HepG2 (cell line): ENCODE measurements around the gene EPS8L1. TPM values are rescaled to one million over a fixed set of nuclear protein-coding genes. Genes with fewer than 3 reads are reported as not detected.

Experiments
- CAMTA2 ChIP-seq: sonication (generic); formaldehyde crosslinking; IDR thresholded peaks from 2 replicates; pipeline ENCODE4 v1.4.0; 2020; ENCODE audit warnings: mild to moderate bottlenecking, missing genetic modification reagents, borderline replicate concordance
- CBX5 ChIP-seq: sonication (generic); formaldehyde crosslinking; IDR thresholded peaks from 2 replicates; pipeline ENCODE4 v1.4.0; 2020; ENCODE audit warnings: missing genetic modification reagents, borderline replicate concordance
- HOXA9 ChIP-seq: sonication (generic); formaldehyde crosslinking; IDR thresholded peaks from 2 replicates; pipeline ENCODE4 v1.8.1; 2022; ENCODE audit warnings: missing genetic modification reagents, mild to moderate bottlenecking, moderate library complexity, borderline replicate concordance
- MTA1 ChIP-seq: sonication (generic); formaldehyde crosslinking; IDR thresholded peaks from 2 replicates; pipeline ENCODE4 v1.4.0; 2020; ENCODE audit warnings: missing genetic modification reagents, mild to moderate bottlenecking, borderline replicate concordance
- MXD4 ChIP-seq: IDR thresholded peaks from 2 replicates; pipeline ENCODE4 v1.6.1; 2016; ENCODE audit warnings: mild to moderate bottlenecking, missing biosample characterization, missing genetic modification reagents
- POLR2G ChIP-seq: fragments of 200-400 bp; formaldehyde crosslinking; IDR thresholded peaks from 2 replicates; pipeline ENCODE4 v1.6.1; 2018; ENCODE audit warnings: mild to moderate bottlenecking, low read depth, low read length, moderate library complexity
- SNAI1 ChIP-seq: sonication (generic); formaldehyde crosslinking; IDR thresholded peaks from 2 replicates; pipeline ENCODE4 v1.5.0; 2020; ENCODE audit warnings: mild to moderate bottlenecking, missing genetic modification reagents, borderline replicate concordance
- TEAD3 ChIP-seq: optimal IDR thresholded peaks from 2 replicates; pipeline ENCODE3; 2016; ENCODE audit warnings: borderline replicate concordance
- ZNF256 ChIP-seq: sonication (generic); formaldehyde crosslinking; conservative IDR thresholded peaks from 2 replicates; pipeline ENCODE4 v1.4.0; 2020; ENCODE audit warnings: missing genetic modification reagents
- ZNF549 ChIP-seq: sonication (generic); formaldehyde crosslinking; IDR thresholded peaks from 2 replicates; pipeline ENCODE4 v1.5.0; 2020; ENCODE audit warnings: missing genetic modification reagents
- ZSCAN21 ChIP-seq: sonication (generic); formaldehyde crosslinking; IDR thresholded peaks from 2 replicates; pipeline ENCODE4 v1.8.0; 2022; ENCODE audit warnings: mild to moderate bottlenecking, missing genetic modification reagents, moderate library complexity, borderline replicate concordance
- polyA plus RNA-seq, 8 experiments: library from polyadenylated mRNA; depleted of rRNA in 3 of 8; stranded (reverse) in 7 of 8; unstranded in 1 of 8; fragments of >200 nt; fragmentation: Illumina TruSeq in 4 of 8; extraction: Trizol in 4 of 8; gene quantifications; 2 replicates each; pipeline versions ENCODE4 v1.2.1 to v1.2.3, GENCODE V29; 2011 to 2016; ENCODE audit warnings: low read depth in 4 of 8, missing spikeins in 1 of 8, mixed read lengths in 1 of 8; ENCODE audit not compliant: insufficient read depth in 1 of 8
- total RNA-seq, 5 experiments: library from RNA; depleted of rRNA; stranded (reverse); fragments of >200 nt; fragmentation: Illumina TruSeq; extraction: Trizol; gene quantifications; 2 replicates each; pipeline ENCODE4 v1.2.3, GENCODE V29; 2016; ENCODE audit warnings: low read depth in 1 of 5
- TF ChIP-seq, protein P1 (sequence below): sonication (generic); formaldehyde crosslinking; IDR thresholded peaks from 2 replicates; pipeline ENCODE4 v1.5.0; 2020; ENCODE audit warnings: mild to moderate bottlenecking, missing genetic modification reagents
- TF ChIP-seq, protein P2 (sequence below): sonication (generic); formaldehyde crosslinking; IDR thresholded peaks from 2 replicates; pipeline ENCODE4 v1.4.0; 2020; ENCODE audit warnings: missing genetic modification reagents, borderline replicate concordance
- TF ChIP-seq, protein P3 (sequence below): sonication (generic); formaldehyde crosslinking; IDR thresholded peaks from 2 replicates; pipeline ENCODE4 v1.8.0; 2022; ENCODE audit warnings: mild to moderate bottlenecking, missing genetic modification reagents; ENCODE audit not compliant: insufficient replicate concordance
- TF ChIP-seq, protein P4 (sequence below): IDR thresholded peaks from 2 replicates; pipeline ENCODE4 v1.6.1; 2016; ENCODE audit warnings: missing compliant biosample characterization, missing genetic modification reagents, borderline replicate concordance
- TF ChIP-seq, protein P5 (sequence below): sonication (generic); formaldehyde crosslinking; IDR thresholded peaks from 2 replicates; pipeline ENCODE4 v1.8.1; 2023; ENCODE audit warnings: mild to moderate bottlenecking, missing genetic modification reagents, borderline replicate concordance
- TF ChIP-seq, protein P6 (sequence below), 2 experiments: fragments of 450-650 bp in 1 of 2; sonication (generic) in 1 of 2; formaldehyde crosslinking; IDR thresholded peaks; 2 replicates each; pipeline versions ENCODE4 v1.5.0 to v1.8.0; 2020 to 2022; ENCODE audit warnings: mild to moderate bottlenecking in 1 of 2, missing genetic modification reagents in 1 of 2

Gene EPS8L1
- total and polyA plus RNA-seq, 2 of the 13 experiments (the other 11 are each of a cell fraction or from before 2014, with no cell fraction given): 3.0 to 6.3 TPM

DNA sequence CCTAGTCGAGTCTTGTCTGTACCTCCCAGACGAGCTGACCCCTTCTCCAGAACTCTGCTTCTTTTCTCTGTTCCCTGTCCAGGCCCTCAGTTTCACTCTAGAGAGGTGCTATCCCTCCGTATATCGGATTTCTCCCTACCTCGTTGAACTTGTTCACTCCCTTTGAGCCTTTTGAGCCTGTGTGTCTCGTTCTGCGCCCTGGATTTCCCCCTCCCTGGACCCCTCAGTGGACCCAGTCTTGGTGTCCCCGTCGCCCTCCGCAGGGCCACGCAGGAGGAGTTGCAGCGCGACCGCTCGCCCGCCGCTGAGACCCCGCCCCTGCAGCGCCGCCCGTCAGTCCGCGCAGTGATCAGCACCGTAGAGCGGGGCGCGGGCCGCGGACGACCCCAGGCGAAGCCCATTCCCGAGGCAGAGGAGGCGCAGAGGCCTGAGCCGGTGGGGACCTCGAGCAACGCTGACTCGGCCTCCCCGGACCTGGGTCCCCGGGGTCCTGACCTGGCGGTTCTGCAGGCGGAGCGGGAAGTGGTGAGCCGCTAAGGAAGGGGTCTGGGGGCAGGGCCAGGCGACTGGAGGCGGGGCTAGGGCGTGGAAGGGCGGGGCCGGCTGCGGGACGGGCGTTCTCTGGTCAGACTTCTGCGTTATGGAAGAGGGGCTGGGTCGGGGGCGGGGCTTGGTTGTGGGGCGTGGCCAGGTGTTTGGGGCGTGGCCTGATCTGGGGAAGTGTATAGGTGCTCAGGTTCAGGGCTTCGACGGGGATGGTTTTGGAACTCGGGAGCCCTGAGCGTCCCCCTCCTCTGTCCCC, 5.5 kb downstream of the EPS8L1 start (continued):
- TF ChIP-seq, protein P1, sequence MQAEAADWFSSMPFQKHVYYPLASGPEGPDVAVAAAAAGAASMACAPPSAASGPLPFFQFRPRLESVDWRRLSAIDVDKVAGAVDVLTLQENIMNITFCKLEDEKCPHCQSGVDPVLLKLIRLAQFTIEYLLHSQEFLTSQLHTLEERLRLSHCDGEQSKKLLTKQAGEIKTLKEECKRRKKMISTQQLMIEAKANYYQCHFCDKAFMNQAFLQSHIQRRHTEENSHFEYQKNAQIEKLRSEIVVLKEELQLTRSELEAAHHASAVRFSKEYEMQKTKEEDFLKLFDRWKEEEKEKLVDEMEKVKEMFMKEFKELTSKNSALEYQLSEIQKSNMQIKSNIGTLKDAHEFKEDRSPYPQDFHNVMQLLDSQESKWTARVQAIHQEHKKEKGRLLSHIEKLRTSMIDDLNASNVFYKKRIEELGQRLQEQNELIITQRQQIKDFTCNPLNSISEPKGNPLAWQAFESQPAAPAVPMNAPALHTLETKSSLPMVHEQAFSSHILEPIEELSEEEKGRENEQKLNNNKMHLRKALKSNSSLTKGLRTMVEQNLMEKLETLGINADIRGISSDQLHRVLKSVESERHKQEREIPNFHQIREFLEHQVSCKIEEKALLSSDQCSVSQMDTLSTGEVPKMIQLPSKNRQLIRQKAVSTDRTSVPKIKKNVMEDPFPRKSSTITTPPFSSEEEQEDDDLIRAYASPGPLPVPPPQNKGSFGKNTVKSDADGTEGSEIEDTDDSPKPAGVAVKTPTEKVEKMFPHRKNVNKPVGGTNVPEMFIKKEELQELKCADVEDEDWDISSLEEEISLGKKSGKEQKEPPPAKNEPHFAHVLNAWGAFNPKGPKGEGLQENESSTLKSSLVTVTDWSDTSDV (CRISPR knock-in tag): no peak
- TF ChIP-seq ZNF549 (no peak), CAMTA2 (no peak), SNAI1 (no peak), ZSCAN21 (CRISPR knock-in tag) (peak; percentile 36; the same call in 1 of the 2 replicates), MXD4 (CRISPR knock-in tag) (no peak), ZNF256 (no peak), CBX5 (no peak), TEAD3 (no peak), POLR2G (no peak), MTA1 (CRISPR knock-in tag) (no peak; the same call in 1 of the 2 replicates), HOXA9 (CRISPR knock-in tag) (no peak)
- TF ChIP-seq, protein P2, sequence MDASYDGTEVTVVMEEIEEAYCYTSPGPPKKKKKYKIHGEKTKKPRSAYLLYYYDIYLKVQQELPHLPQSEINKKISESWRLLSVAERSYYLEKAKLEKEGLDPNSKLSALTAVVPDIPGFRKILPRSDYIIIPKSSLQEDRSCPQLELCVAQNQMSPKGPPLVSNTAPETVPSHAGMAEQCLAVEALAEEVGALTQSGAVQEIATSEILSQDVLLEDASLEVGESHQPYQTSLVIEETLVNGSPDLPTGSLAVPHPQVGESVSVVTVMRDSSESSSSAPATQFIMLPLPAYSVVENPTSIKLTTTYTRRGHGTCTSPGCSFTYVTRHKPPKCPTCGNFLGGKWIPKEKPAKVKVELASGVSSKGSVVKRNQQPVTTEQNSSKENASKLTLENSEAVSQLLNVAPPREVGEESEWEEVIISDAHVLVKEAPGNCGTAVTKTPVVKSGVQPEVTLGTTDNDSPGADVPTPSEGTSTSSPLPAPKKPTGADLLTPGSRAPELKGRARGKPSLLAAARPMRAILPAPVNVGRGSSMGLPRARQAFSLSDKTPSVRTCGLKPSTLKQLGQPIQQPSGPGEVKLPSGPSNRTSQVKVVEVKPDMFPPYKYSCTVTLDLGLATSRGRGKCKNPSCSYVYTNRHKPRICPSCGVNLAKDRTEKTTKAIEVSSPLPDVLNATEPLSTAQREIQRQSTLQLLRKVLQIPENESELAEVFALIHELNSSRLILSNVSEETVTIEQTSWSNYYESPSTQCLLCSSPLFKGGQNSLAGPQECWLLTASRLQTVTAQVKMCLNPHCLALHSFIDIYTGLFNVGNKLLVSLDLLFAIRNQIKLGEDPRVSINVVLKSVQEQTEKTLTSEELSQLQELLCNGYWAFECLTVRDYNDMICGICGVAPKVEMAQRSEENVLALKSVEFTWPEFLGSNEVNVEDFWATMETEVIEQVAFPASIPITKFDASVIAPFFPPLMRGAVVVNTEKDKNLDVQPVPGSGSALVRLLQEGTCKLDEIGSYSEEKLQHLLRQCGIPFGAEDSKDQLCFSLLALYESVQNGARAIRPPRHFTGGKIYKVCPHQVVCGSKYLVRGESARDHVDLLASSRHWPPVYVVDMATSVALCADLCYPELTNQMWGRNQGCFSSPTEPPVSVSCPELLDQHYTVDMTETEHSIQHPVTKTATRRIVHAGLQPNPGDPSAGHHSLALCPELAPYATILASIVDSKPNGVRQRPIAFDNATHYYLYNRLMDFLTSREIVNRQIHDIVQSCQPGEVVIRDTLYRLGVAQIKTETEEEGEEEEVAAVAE (CRISPR knock-in tag): no peak
- TF ChIP-seq, protein P3, sequence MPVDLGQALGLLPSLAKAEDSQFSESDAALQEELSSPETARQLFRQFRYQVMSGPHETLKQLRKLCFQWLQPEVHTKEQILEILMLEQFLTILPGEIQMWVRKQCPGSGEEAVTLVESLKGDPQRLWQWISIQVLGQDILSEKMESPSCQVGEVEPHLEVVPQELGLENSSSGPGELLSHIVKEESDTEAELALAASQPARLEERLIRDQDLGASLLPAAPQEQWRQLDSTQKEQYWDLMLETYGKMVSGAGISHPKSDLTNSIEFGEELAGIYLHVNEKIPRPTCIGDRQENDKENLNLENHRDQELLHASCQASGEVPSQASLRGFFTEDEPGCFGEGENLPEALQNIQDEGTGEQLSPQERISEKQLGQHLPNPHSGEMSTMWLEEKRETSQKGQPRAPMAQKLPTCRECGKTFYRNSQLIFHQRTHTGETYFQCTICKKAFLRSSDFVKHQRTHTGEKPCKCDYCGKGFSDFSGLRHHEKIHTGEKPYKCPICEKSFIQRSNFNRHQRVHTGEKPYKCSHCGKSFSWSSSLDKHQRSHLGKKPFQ (CRISPR knock-in tag): no peak
- TF ChIP-seq, protein P4, sequence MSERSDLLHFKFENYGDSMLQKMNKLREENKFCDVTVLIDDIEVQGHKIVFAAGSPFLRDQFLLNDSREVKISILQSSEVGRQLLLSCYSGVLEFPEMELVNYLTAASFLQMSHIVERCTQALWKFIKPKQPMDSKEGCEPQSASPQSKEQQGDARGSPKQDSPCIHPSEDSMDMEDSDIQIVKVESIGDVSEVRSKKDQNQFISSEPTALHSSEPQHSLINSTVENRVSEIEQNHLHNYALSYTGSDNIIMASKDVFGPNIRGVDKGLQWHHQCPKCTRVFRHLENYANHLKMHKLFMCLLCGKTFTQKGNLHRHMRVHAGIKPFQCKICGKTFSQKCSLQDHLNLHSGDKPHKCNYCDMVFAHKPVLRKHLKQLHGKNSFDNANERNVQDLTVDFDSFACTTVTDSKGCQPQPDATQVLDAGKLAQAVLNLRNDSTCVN: no peak
- TF ChIP-seq, protein P5, sequence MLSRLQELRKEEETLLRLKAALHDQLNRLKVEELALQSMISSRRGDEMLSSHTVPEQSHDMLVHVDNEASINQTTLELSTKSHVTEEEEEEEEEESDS (CRISPR knock-in tag): no peak
- TF ChIP-seq, protein P6, sequence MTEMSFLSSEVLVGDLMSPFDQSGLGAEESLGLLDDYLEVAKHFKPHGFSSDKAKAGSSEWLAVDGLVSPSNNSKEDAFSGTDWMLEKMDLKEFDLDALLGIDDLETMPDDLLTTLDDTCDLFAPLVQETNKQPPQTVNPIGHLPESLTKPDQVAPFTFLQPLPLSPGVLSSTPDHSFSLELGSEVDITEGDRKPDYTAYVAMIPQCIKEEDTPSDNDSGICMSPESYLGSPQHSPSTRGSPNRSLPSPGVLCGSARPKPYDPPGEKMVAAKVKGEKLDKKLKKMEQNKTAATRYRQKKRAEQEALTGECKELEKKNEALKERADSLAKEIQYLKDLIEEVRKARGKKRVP (CRISPR knock-in tag; IDR thresholded peaks at IDR 0.05): no peak
